Stimulated activated CD8-positive, alpha-beta memory T cell treated with anti-CD3 and anti-CD28 coated beads, Interleukin-12 subunit alpha, Interleukin-12 subunit beta, amount 100 ng/mL, for 1 hour (primary cell): ENCODE data around the gene PNPLA1.

ENCODE experiments used
- DNase-seq: peaks from one replicate; pipeline ENCODE4 v3.0.0-alpha.2; 2020; ENCODE audit warnings: low read depth

Gene PNPLA1

GRCh38 chr6:36285797-36286196 is 15.9 kb downstream of the PNPLA1 start:
- DNase-seq, result no peak

- DNase-seq, result no peak
Observed at GRCh38 chr6:36286858-36287257, 17.0 kb downstream of the PNPLA1 start.

- DNase-seq, result no peak
Observed at GRCh38 chr6:36289281-36289878, 19.5 kb downstream of the PNPLA1 start.

GRCh38 chr6:36290668-36291620 is 21.1 kb downstream of the PNPLA1 start:
- no peak for DNase-seq

- DNase-seq, result no peak
Observed at GRCh38 chr6:36292170-36292569, 22.3 kb downstream of the PNPLA1 start.

- no peak for DNase-seq
Observed at GRCh38 chr6:36296240-36296639, 26.4 kb downstream of the PNPLA1 start.

GRCh38 chr6:36297051-36297450 is 27.2 kb downstream of the PNPLA1 start:
- DNase-seq, result no peak

GRCh38 chr6:36297511-36297910 is 27.7 kb downstream of the PNPLA1 start:
- no peak for DNase-seq

GRCh38 chr6:36298027-36298426 is 28.2 kb downstream of the PNPLA1 start:
- no peak for DNase-seq

- no peak for DNase-seq
Observed at GRCh38 chr6:36301085-36301658, 31.3 kb downstream of the PNPLA1 start.

GRCh38 chr6:36301781-36302180 is 31.9 kb downstream of the PNPLA1 start:
- DNase-seq, result no peak

- DNase-seq, result peak; percentile 94
Observed at GRCh38 chr6:36302227-36302976, 32.5 kb downstream of the PNPLA1 start.

GRCh38 chr6:36305885-36306284 is 36.0 kb downstream of the PNPLA1 start:
- no peak for DNase-seq

GRCh38 chr6:36306375-36306774 is 36.5 kb downstream of the PNPLA1 start:
- DNase-seq, result no peak

- no peak for DNase-seq
Observed at GRCh38 chr6:36308514-36308913, 38.7 kb downstream of the PNPLA1 start.

- DNase-seq, result no peak
Observed at GRCh38 chr6:36309203-36309602, 39.3 kb downstream of the PNPLA1 start.

GRCh38 chr6:36309900-36310299 is 40.0 kb downstream of the PNPLA1 start:
- DNase-seq, result no peak

GRCh38 chr6:36312854-36313648 is 43.2 kb downstream of the PNPLA1 start:
- DNase-seq, result no peak

GRCh38 chr6:36313649-36313936 is 43.7 kb downstream of the PNPLA1 start:
- no peak for DNase-seq

GRCh38 chr6:36314221-36315014 is 44.6 kb downstream of the PNPLA1 start:
- DNase-seq, result no peak

- DNase-seq, result no peak
Observed at GRCh38 chr6:36315921-36316320, 46.1 kb downstream of the PNPLA1 start.
